HEK293 (cell line): ENCODE measurements around the gene FAM193A.
A peak's percentile ranks its signal among the peaks of the same experiment; 100 is the strongest.

Experiments used
- CTCF ChIA-PET: fragments of 350-600 bp; formaldehyde crosslinking; extraction: SDS; loops from one replicate; lab custom pipeline; 2021; ENCODE audit warnings: antibody characterized with exemption; lab: Yijun Ruan, JAX
- POLR2A ChIA-PET: fragments of 300-600 bp; formaldehyde crosslinking; extraction: SDS; loops from one replicate; lab custom pipeline; 2020; ENCODE audit warnings: antibody characterized with exemption, inconsistent platforms; lab: Yijun Ruan, JAX
- H3K27ac ChIP-seq: fragments of 200-500 bp; sonication (Bioruptor generic); 2 replicates; pipeline ENCODE4 v1.5.1; 2014; ENCODE audit warnings: low read depth, low read length, control low read depth, inconsistent platforms; ENCODE audit errors: extremely low read depth
- H3K36me3 ChIP-seq, 2 experiments: fragments of 200-500 bp in 1 of 2; sonication (Bioruptor generic) in 1 of 2; 1 replicate in 1 of 2; 2 replicates in 1 of 2; pipeline ENCODE4 v1.5.1; 2014 to 2017; ENCODE audit warnings: inconsistent platforms in 2 of 2, low read length in 2 of 2; ENCODE audit not compliant: control insufficient read depth in 2 of 2, insufficient read depth in 1 of 2
- H3K4me1 ChIP-seq: fragments of 200-500 bp; sonication (Bioruptor generic); 2 replicates; pipeline ENCODE4 v1.5.1; 2014; ENCODE audit warnings: mild to moderate bottlenecking, low read length, inconsistent platforms; ENCODE audit not compliant: control insufficient read depth, insufficient read depth
- H3K4me3 ChIP-seq: 2 replicates; pipeline ENCODE4 v1.5.1; 2011; ENCODE audit warnings: low read depth, mild to moderate bottlenecking, control low read depth, low read length, moderate library complexity
- H3K9me3 ChIP-seq: fragments of 200-500 bp; sonication (Bioruptor generic); 2 replicates; pipeline ENCODE4 v1.5.1; 2014; ENCODE audit warnings: low read depth, low read length, inconsistent platforms; ENCODE audit not compliant: control insufficient read depth, insufficient read depth
- ZBTB48 ChIP-seq: fragments of 450-650 bp; formaldehyde crosslinking; IDR thresholded peaks from 2 replicates; pipeline ENCODE4 v1.5.1; 2016; ENCODE audit warnings: missing biosample characterization, missing genetic modification characterization
- ZIC2 ChIP-seq: fragments of 450-650 bp; formaldehyde crosslinking; IDR thresholded peaks from 2 replicates; pipeline ENCODE4 v1.5.1; 2016; ENCODE audit warnings: missing biosample characterization, missing genetic modification characterization
- ZNF16 ChIP-seq: fragments of 450-650 bp; formaldehyde crosslinking; IDR thresholded peaks from 2 replicates; pipeline ENCODE4 v1.5.1; 2016; ENCODE audit warnings: low read depth, missing biosample characterization, missing genetic modification characterization
- ZNF350 ChIP-seq: fragments of 450-650 bp; formaldehyde crosslinking; IDR thresholded peaks from 2 replicates; pipeline ENCODE4 v1.5.0; 2017; ENCODE audit warnings: missing biosample characterization, mild to moderate bottlenecking, missing genetic modification characterization
- ZNF501 ChIP-seq: fragments of 450-650 bp; formaldehyde crosslinking; IDR thresholded peaks from 2 replicates; pipeline ENCODE4 v1.5.1; 2016; ENCODE audit warnings: missing biosample characterization, missing genetic modification characterization
- ZNF624 ChIP-seq: fragments of 450-650 bp; formaldehyde crosslinking; IDR thresholded peaks from 2 replicates; pipeline ENCODE4 v1.5.1; 2017; ENCODE audit warnings: missing biosample characterization, missing genetic modification characterization
- ZSCAN23 ChIP-seq: fragments of 450-650 bp; formaldehyde crosslinking; IDR thresholded peaks from 2 replicates; pipeline ENCODE4 v1.5.1; 2016; ENCODE audit warnings: missing biosample characterization, missing genetic modification characterization
- ZSCAN30 ChIP-seq: fragments of 450-650 bp; IDR thresholded peaks from 2 replicates; pipeline ENCODE4 v1.5.1; 2018; ENCODE audit warnings: missing biosample characterization, mild to moderate bottlenecking, missing genetic modification characterization, moderate library complexity
- ZSCAN4 ChIP-seq: fragments of 450-650 bp; formaldehyde crosslinking; IDR thresholded peaks from 2 replicates; pipeline ENCODE4 v1.5.1; 2017; ENCODE audit warnings: missing biosample characterization, missing genetic modification characterization
- TF ChIP-seq, protein P1 (sequence below): fragments of 450-650 bp; formaldehyde crosslinking; IDR thresholded peaks from 2 replicates; pipeline ENCODE4 v1.5.1; 2016; ENCODE audit warnings: missing biosample characterization, missing genetic modification characterization
- TF ChIP-seq, protein P2 (sequence below): fragments of 450-650 bp; formaldehyde crosslinking; IDR thresholded peaks from 2 replicates; pipeline ENCODE4 v1.5.1; 2016; ENCODE audit warnings: missing biosample characterization, missing genetic modification characterization

The FAM193A gene

GRCh38 chr4:2731907-2732317 lies 195.5 kb downstream of the FAM193A start (continued):
- TF ChIP-seq, protein P1, sequence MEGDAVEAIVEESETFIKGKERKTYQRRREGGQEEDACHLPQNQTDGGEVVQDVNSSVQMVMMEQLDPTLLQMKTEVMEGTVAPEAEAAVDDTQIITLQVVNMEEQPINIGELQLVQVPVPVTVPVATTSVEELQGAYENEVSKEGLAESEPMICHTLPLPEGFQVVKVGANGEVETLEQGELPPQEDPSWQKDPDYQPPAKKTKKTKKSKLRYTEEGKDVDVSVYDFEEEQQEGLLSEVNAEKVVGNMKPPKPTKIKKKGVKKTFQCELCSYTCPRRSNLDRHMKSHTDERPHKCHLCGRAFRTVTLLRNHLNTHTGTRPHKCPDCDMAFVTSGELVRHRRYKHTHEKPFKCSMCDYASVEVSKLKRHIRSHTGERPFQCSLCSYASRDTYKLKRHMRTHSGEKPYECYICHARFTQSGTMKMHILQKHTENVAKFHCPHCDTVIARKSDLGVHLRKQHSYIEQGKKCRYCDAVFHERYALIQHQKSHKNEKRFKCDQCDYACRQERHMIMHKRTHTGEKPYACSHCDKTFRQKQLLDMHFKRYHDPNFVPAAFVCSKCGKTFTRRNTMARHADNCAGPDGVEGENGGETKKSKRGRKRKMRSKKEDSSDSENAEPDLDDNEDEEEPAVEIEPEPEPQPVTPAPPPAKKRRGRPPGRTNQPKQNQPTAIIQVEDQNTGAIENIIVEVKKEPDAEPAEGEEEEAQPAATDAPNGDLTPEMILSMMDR (tag by site-specific recombination) = no peak
- no peak for TF ChIP-seq ZNF501 (tag by site-specific recombination)
- TF ChIP-seq ZSCAN23 (tag by site-specific recombination) = no peak
- TF ChIP-seq, all 188 proteins: peak for 0

DNA sequence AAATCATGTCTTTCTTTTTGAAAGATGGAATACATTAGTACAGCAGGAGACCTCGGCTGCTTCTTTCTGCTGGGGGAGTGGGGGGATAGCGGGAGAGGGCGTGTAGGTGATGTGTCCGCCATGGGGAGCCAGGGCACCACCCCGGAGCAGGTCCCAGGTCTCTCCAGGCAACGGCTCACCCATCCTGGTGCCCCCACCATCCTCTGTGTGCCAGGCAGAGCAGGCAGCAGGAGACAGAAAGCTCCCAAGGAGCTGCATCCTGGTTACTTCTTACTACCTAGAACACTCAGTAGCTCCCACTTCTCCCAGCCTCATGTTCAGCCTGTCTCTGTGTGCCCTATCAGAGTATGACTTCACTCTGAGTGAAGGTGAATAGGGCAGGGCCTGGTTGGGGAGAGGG lies 196.1 kb downstream of the FAM193A start:
- no peak overlapping the region for H3K27ac ChIP-seq
- POLR2A ChIA-PET = no interaction called here
- H3K4me1 ChIP-seq = no peaks in the 10 kb centered on the region
- H3K9me3 ChIP-seq = no peaks in the 10 kb centered on the region
- CTCF ChIA-PET = no interaction called here
- H3K4me3 ChIP-seq = no peak overlapping the region
- no peak for TF ChIP-seq ZSCAN30 (tag by site-specific recombination)
- peak; percentile 30; the same call in 1 of the 2 replicates for TF ChIP-seq ZNF16 (tag by site-specific recombination)
- TF ChIP-seq, protein P2, sequence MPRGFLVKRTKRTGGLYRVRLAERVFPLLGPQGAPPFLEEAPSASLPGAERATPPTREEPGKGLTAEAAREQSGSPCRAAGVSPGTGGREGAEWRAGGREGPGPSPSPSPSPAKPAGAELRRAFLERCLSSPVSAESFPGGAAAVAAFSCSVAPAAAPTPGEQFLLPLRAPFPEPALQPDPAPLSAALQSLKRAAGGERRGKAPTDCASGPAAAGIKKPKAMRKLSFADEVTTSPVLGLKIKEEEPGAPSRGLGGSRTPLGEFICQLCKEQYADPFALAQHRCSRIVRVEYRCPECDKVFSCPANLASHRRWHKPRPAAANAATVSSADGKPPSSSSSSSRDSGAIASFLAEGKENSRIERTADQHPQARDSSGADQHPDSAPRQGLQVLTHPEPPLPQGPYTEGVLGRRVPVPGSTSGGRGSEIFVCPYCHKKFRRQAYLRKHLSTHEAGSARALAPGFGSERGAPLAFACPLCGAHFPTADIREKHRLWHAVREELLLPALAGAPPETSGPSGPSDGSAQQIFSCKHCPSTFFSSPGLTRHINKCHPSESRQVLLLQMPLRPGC (tag by site-specific recombination) = no peak
- no peak for TF ChIP-seq ZBTB48 (tag by site-specific recombination)
- peaks cover 0 to 48% of the 10 kb centered on the region in 2 experiments; a peak in 2 of 3 replicates for H3K36me3 ChIP-seq

GRCh38 chr4:2733001-2733843 lies 196.8 kb downstream of the FAM193A start:
- TF ChIP-seq ZNF350 (tag by site-specific recombination) (no peak), ZSCAN4 (tag by site-specific recombination) (no peak)
- no peak overlapping the region for H3K27ac ChIP-seq
- ChIA-PET CTCF (interaction anchor here (0.5 kb wide), 1 partner anchor 940 kb away, joined by 3 read pairs; the partner anchor contains the start of gene FGFR3), POLR2A (no interaction called here)
- H3K4me3 ChIP-seq = no peak overlapping the region
- no peaks in the 10 kb centered on the region for H3K9me3 ChIP-seq
- H3K4me1 ChIP-seq = no peaks in the 10 kb centered on the region
- peaks cover 0 to 48% of the 10 kb centered on the region in 2 experiments; a peak in 2 of 3 replicates for H3K36me3 ChIP-seq

DNA sequence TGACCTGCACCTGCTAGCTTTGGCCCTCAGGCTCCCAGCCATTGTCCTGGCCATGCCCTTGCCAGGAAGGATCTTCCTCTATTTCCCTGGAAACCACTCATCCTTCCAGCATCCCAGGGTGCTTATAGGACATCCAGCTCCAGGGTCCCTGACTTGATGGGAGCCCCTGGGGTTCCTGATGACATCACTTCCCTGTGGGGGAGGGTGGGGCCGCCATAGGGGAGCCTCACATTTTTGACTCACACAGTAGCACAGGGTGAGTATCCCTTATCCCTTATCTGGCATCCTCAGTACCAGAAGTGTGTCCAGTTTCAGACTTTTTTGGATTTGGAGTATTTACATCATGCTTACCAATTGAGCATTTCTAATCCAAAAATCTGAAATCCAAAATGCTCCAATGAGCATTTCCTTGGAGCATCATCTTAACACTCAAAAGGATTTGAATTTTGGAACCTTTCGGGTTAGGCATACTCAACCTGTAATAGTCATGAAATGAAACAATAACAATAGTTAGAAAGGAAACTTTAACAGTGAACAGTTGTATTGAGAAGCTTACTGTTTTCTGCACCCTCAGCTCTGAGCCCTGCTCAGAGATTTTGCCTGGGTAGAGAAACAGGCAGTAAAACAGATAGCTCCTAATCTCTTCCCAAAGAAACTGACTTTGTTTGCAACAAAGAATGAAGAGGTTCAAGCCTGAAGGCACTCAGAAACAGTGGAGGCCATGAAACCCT lies 197.6 kb downstream of the FAM193A start:
- TF ChIP-seq ZIC2 (peak; percentile 70), ZNF624 (no peak)

More for the DNA sequence above, 197.6 kb downstream of the FAM193A start:
- Histone ChIP-seq H3K4me3 (no peak overlapping the region), H3K4me1 (no peaks in the 10 kb centered on the region), H3K9me3 (no peaks in the 10 kb centered on the region), H3K36me3 (peaks cover 0 to 45% of the 10 kb centered on the region in 2 experiments; a peak in 2 of 3 replicates), H3K27ac (no peak overlapping the region)
- ChIA-PET POLR2A (interaction anchor here (0.8 kb wide), 1 partner anchor 198 kb away, joined by 3 read pairs; the partner anchor contains the start of gene FAM193A), CTCF (interaction anchor here (0.5 kb wide), 1 partner anchor 941 kb away, joined by 3 read pairs; the partner anchor contains the start of gene FGFR3)
